GM13977 (cell line): ENCODE results near the gene CKS1B.

ENCODE experiments used
- DNase-seq: peaks from one replicate; pipeline ENCODE4 v3.0.0; 2012; ENCODE audit warnings: low spot score
- CTCF ChIP-seq: IDR thresholded peaks from 2 replicates; pipeline ENCODE4 v1.5.1; 2012; ENCODE audit warnings: mild to moderate bottlenecking, control low read depth; ENCODE audit not compliant: insufficient read depth; ENCODE audit errors: extremely low read depth, missing control alignments
- in situ Hi-C: fragments of 300-500 bp; cut with MboI; formaldehyde crosslinking; loops from one replicate; pipeline ENCODE4 v1.12.0; 2022; ENCODE audit warnings: low sequenced_read_pairs, low pct_unique_long_range_greater_than_20kb, mixed read lengths, inconsistent platforms; ENCODE audit not compliant: unreplicated experiment

CKS1B gene

DNA sequence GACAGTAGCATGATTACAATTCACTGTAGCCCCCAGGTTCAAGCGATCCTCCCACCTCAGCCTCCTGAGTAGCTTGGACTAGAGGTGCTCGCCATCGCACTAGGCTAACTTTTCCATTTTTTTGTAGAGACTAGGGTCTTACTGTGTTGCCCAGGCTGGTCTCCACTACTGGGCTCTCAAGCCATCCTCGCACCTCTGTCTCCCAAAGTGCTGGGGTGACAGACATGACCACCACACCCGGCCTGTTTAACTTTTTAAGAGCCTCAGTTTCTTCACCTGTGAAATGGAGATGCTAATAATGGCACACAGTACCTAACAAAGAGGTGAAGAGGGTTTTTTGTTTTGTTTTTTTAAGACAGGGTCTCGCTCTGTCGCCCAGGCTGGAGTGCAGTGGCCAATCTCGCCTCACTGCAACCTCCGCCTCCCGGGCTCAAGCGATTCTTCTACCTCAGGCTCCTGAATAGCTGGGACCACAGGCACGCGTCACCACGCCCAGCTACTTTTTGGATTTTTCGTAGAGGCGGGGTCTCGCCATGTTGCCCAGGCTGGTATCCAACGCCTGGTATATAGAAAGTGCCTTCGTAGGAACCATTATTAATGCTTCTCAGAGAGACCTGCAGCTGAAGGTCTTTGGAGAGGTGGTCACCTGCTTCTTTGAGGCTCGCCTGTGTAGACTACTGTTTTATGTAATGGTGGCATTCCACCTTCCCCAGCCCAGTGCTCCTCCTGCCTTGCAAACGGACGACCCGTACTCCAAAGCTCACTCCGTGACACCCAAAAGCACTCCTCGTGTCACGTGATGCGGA, 38.5 kb upstream of the CKS1B start:
- DNase-seq, result no peak
- in situ Hi-C loops, result no loop called here
- TF ChIP-seq CTCF, result no peak

DNA sequence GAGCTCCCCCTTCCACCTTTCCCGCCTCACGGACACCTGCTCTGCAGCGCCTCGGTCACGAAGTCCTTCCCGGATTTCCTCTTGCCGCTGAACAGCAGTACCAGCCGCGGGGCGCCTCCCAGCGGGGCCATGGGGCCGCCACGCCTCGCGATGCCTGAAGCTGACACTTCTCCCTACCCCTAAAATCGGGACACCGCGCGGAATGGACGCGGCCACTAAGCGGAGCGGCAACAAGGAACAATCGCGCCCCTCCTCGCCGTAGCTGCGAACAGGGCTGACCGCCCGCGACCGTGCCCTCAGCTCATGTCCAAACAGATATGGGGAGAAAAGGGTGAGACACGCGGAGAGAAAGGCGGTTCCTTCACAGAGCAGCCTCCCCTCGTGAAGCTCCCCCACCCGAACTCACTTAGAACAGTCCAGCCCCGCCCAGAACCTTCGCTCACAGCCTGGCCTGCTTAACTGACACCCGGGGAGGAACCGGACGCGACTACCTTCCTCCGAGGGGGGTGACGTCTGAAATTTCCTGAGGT, 37.9 kb upstream of the CKS1B start, which contains the start of gene PMVK:
Gene PMVK, minus strand, starts transcription at position 165 of the 530 bp plus-strand sequence. Its CDS starts 34 bp downstream, at position 131.
- in situ Hi-C loops, result no loop called here
- peak; percentile 49 for TF ChIP-seq CTCF
- DNase-seq, result peak; percentile 94

DNA sequence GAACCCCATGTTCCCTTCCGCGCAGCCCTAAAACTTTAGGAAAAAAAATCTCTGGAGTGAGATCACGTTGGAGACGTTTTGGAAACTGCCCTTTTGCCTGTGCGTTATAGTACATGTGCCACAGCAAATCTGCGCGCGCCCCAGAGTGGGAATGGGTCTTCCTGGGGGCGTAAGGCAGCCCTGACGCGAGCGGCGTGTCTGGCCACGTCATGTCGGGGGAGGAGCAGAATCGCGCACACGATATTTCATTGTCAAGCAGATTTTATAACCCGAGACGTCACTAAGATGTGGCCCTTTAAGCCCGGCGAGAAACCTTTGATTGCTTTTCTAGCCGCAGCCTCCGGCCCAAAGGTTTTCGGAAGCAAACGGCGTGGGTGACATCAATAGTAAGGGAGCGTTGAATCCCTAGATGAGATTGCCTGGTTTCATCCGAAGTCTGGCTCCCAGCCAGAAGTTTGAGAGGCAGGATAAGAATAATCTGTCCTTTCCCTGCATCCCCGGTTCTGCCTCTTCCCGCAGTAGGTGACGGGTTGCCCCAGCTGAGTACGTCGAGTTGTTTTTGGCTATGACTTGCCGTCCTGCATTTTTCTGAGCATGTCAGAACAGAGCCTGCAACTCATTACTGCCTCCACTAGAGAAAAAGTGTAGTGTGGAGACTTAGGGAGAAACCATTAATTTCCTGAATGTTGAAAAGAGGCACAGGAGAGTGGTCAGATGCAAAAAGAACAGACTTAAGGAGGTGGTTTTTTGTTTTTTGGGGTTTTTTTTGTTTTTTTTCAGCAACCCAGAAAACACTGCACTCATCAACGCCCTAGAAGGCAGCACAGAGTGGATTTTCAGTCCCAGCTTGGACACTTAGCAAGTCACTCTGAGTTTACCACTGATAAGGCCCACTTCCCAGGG, 37.1 kb upstream of the CKS1B start:
- DNase-seq, result peak; percentile 87
- TF ChIP-seq CTCF, result peak; percentile 21
- in situ Hi-C loops, result no loop called here

DNA sequence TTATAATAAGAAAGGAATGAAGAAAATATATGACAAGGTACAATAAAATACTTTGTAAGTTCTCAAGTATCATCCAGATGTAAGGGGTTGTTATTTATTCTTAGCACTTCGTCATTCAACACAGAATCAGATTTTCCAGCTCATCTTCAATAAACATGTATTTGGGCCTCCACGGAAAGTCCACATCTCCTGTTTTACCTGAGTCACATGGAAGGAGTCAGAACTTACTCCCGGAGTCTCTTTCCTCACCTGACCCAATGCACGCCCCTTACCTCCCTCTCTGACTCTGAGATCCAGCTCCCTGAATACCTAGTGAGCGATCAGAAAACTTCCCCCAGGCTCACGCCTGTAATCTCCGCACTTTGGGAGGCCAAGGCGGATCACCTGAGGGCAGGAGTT, 36.5 kb upstream of the CKS1B start:
- no peak for DNase-seq
- no peak for TF ChIP-seq CTCF
- in situ Hi-C loops, result no loop called here

DNA sequence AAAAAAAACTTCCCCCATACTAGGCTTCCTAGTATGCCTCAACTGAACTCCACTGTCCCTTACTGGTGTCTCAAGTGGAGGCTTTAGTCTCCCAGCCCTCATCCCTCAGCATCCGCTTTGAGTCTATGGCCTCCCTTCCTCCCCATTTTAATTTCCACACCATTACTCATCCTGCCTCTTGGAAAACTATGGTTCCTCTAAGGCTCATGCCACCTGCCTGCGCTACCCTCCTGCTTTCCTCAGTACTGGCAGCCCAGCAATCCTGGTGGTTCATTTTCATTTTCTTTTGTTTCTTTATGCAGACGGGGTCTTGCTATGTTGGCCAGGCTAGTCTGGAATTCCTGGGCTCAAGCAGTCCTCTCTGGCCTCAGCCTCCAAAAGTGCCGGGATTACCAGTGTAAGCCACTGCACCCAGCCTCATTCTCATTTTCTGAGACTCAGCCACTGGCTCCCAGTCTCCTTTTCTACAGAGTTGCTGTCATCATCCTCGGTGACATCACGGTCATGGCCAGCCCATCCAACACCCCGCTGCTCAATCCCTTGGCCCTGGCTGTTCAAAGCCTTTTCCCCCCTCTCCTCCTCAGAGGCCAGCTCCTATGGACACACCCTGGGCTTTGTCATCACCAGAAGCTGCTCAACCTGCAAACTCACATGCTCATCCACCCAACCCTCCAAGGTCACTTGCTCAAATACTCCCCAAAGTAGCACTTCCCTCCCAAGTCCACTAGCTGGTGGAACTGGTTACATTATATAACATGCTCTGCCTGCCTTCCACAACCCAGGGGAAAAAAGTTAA, 35.7 kb upstream of the CKS1B start:
- in situ Hi-C loops, result no loop called here
- no peak for DNase-seq
- TF ChIP-seq CTCF, result no peak

DNA sequence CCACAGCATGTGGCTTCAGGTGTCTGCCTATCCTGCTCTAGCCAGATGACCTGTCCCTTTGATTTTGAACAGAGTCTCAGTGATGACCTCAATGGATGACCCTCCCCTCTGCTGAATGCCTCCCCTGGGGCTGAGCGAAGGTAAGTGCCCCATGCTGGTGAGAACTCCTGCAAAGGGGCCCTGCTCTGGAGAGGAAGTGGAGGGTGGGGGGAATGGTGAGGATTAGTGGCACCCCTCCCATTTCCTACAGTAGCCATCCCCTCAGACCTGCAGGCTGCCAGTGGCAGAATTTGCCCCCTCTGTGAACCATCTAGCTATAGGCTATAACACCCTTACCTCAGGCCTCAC, 34.3 kb upstream of the CKS1B start:
- no peak for TF ChIP-seq CTCF
- in situ Hi-C loops, result no loop called here
- DNase-seq, result no peak
